HepG2 (cell line): ENCODE measurements around the gene SRC. TPM values are rescaled to one million over a fixed set of nuclear protein-coding genes. Genes with fewer than 3 reads are reported as not detected.

Source experiments
- ARID4A ChIP-seq: sonication (generic); formaldehyde crosslinking; IDR thresholded peaks from 2 replicates; pipeline ENCODE4 v1.5.0; 2020; ENCODE audit warnings: mild to moderate bottlenecking, missing genetic modification reagents, borderline replicate concordance
- ETV6 ChIP-seq: sonication (generic); formaldehyde crosslinking; conservative IDR thresholded peaks from 2 replicates; pipeline ENCODE4 v1.4.0; 2020; ENCODE audit warnings: missing genetic modification reagents
- GZF1 ChIP-seq: sonication (generic); formaldehyde crosslinking; IDR thresholded peaks from 2 replicates; pipeline ENCODE4 v1.5.1; 2020; ENCODE audit warnings: mild to moderate bottlenecking, missing genetic modification reagents
- HINFP ChIP-seq: sonication (generic); formaldehyde crosslinking; IDR thresholded peaks from 2 replicates; pipeline ENCODE4 v1.4.0; 2020; ENCODE audit warnings: low read depth, mild to moderate bottlenecking, missing genetic modification reagents
- HOXA9 ChIP-seq: sonication (generic); formaldehyde crosslinking; IDR thresholded peaks from 2 replicates; pipeline ENCODE4 v1.8.1; 2022; ENCODE audit warnings: missing genetic modification reagents, mild to moderate bottlenecking, moderate library complexity, borderline replicate concordance
- JARID2 ChIP-seq: sonication (generic); formaldehyde crosslinking; IDR thresholded peaks from 2 replicates; pipeline ENCODE4 v1.8.1; 2023; ENCODE audit warnings: missing genetic modification reagents, inconsistent platforms; ENCODE audit not compliant: insufficient replicate concordance
- KAT8 ChIP-seq: IDR thresholded peaks from 2 replicates; pipeline ENCODE4 v1.6.1; 2016; ENCODE audit warnings: missing genetic modification reagents, missing compliant biosample characterization
- NPAS2 ChIP-seq: sonication (generic); formaldehyde crosslinking; IDR thresholded peaks from 2 replicates; pipeline ENCODE4 v1.8.0; 2022; ENCODE audit warnings: mild to moderate bottlenecking, missing genetic modification reagents, borderline replicate concordance
- RAD21 ChIP-seq: fragments of 450-650 bp; formaldehyde crosslinking; IDR thresholded peaks from 2 replicates; pipeline ENCODE4 v1.5.0; 2020; ENCODE audit warnings: mild to moderate bottlenecking
- SAP130 ChIP-seq: IDR thresholded peaks from 2 replicates; pipeline ENCODE4 v1.6.1; 2016; ENCODE audit warnings: low read depth
- SMAD9 ChIP-seq: sonication (generic); formaldehyde crosslinking; IDR thresholded peaks from 2 replicates; pipeline ENCODE4 v1.5.1; 2020; ENCODE audit warnings: mild to moderate bottlenecking, missing genetic modification reagents
- STAG1 ChIP-seq: sonication (generic); formaldehyde crosslinking; IDR thresholded peaks from 2 replicates; pipeline ENCODE4 v1.4.0; 2020; ENCODE audit warnings: missing genetic modification reagents
- ZFX ChIP-seq: sonication (generic); formaldehyde crosslinking; IDR thresholded peaks from 2 replicates; pipeline ENCODE4 v1.4.0; 2020; ENCODE audit warnings: mild to moderate bottlenecking, low read depth, missing genetic modification reagents, moderate library complexity
- ZNF292 ChIP-seq: sonication (generic); formaldehyde crosslinking; IDR thresholded peaks from 2 replicates; pipeline ENCODE4 v1.8.1; 2022; ENCODE audit warnings: mild to moderate bottlenecking, low read depth, missing genetic modification reagents, borderline replicate concordance
- ZSCAN21 ChIP-seq: sonication (generic); formaldehyde crosslinking; IDR thresholded peaks from 2 replicates; pipeline ENCODE4 v1.8.0; 2022; ENCODE audit warnings: mild to moderate bottlenecking, missing genetic modification reagents, moderate library complexity, borderline replicate concordance
- polyA plus RNA-seq, 8 experiments: library from polyadenylated mRNA; depleted of rRNA in 3 of 8; stranded (reverse) in 7 of 8; unstranded in 1 of 8; fragments of >200 nt; fragmentation: Illumina TruSeq in 4 of 8; extraction: Trizol in 4 of 8; gene quantifications; 2 replicates each; pipeline versions ENCODE4 v1.2.1 to v1.2.3, GENCODE V29; 2011 to 2016; ENCODE audit warnings: low read depth in 4 of 8, missing spikeins in 1 of 8, mixed read lengths in 1 of 8; ENCODE audit not compliant: insufficient read depth in 1 of 8
- total RNA-seq, 5 experiments: library from RNA; depleted of rRNA; stranded (reverse); fragments of >200 nt; fragmentation: Illumina TruSeq; extraction: Trizol; gene quantifications; 2 replicates each; pipeline ENCODE4 v1.2.3, GENCODE V29; 2016; ENCODE audit warnings: low read depth in 1 of 5

The SRC gene
- total and polyA plus RNA-seq, 2 of the 13 experiments (the other 11 are each of a cell fraction or from before 2014, with no cell fraction given): 54.7 to 192 TPM

- TF ChIP-seq ARID4A (CRISPR knock-in tag): peak; percentile 29
- peak; percentile 29; the same call in 1 of the 2 replicates for TF ChIP-seq NPAS2 (CRISPR knock-in tag)
- TF ChIP-seq ZFX (CRISPR knock-in tag): peak; percentile 72
- 0 out of 2 replicates have a peak, but pooled peaks have one; percentile 15 for TF ChIP-seq HINFP
- TF ChIP-seq ZSCAN21 (CRISPR knock-in tag): peak; percentile 41; the same call in 1 of the 2 replicates
- TF ChIP-seq ZNF292 (CRISPR knock-in tag): no peak
- no peak for TF ChIP-seq GZF1 (CRISPR knock-in tag)
- peak; percentile 77; the same call in 1 of the 2 replicates for TF ChIP-seq ETV6 (CRISPR knock-in tag)
- 0 out of 2 replicates have a peak, but pooled peaks have one; percentile 15 for TF ChIP-seq SMAD9 (CRISPR knock-in tag)
- TF ChIP-seq HOXA9 (CRISPR knock-in tag): 0 out of 2 replicates have a peak, but pooled peaks have one; percentile 15
- TF ChIP-seq KAT8 (CRISPR knock-in tag): peak; percentile 6; the same call in 1 of the 2 replicates
- peak; percentile 8; the same call in 1 of the 2 replicates for TF ChIP-seq STAG1
- no peak for TF ChIP-seq RAD21 (CRISPR knock-in tag)
- TF ChIP-seq SAP130 (CRISPR knock-in tag): peak; percentile 75
- TF ChIP-seq JARID2: no peak
Measured at GRCh38 chr20:37336369-37337207, 9.4 kb upstream of the SRC start (continued).
